GM19035 (cell line): ENCODE measurements around the gene VPS13A.
"Not testable (repeated sequence)": the region's sequence is repeated elsewhere in the genome, so short reads cannot be mapped to it uniquely, and the experiment has no call there.

Experiments used
- ATAC-seq: cut with Tn5 transposase; IDR thresholded peaks from one replicate; pipeline ENCODE4 v1.9.1; 2021; ENCODE audit not compliant: unreplicated experiment

VPS13A gene

GRCh38 chr9:77183581-77183980 is 6.2 kb downstream of the VPS13A start:
- no peak for ATAC-seq

- ATAC-seq: no peak
These were observed 10.9 kb downstream of the VPS13A start for GRCh38 chr9:77188242-77188641.

- no peak for ATAC-seq
These were observed 17.1 kb downstream of the VPS13A start for GRCh38 chr9:77194423-77194822.

- ATAC-seq: no peak
These were observed 32.8 kb downstream of the VPS13A start for GRCh38 chr9:77210116-77210515.

GRCh38 chr9:77211561-77211960 is 34.2 kb downstream of the VPS13A start:
- no peak for ATAC-seq

GRCh38 chr9:77212801-77213200 is 35.5 kb downstream of the VPS13A start:
- no peak for ATAC-seq

- no peak for ATAC-seq
These were observed 38.5 kb downstream of the VPS13A start for GRCh38 chr9:77215874-77216273.

- ATAC-seq: no peak
These were observed 41.3 kb downstream of the VPS13A start for GRCh38 chr9:77218612-77219011.

GRCh38 chr9:77221431-77221830 is 44.1 kb downstream of the VPS13A start:
- no peak for ATAC-seq

GRCh38 chr9:77224746-77225312 is 47.5 kb downstream of the VPS13A start:
- ATAC-seq: no peak

GRCh38 chr9:77236693-77237092 is 59.4 kb downstream of the VPS13A start:
- no peak for ATAC-seq

- ATAC-seq: no peak
These were observed 60.6 kb downstream of the VPS13A start for GRCh38 chr9:77237896-77238295.

- ATAC-seq: no peak
These were observed 73.7 kb downstream of the VPS13A start for GRCh38 chr9:77251050-77251449.

GRCh38 chr9:77257275-77257674 is 79.9 kb downstream of the VPS13A start:
- no peak for ATAC-seq

- ATAC-seq: no peak
These were observed 84.3 kb downstream of the VPS13A start for GRCh38 chr9:77261605-77262004.

- not testable (repeated sequence) for ATAC-seq
These were observed 90.4 kb downstream of the VPS13A start for GRCh38 chr9:77267762-77268161.

GRCh38 chr9:77271023-77271690 is 93.8 kb downstream of the VPS13A start:
- ATAC-seq: no peak

- ATAC-seq: no peak
These were observed 99.5 kb downstream of the VPS13A start for GRCh38 chr9:77276799-77277198.

- no peak for ATAC-seq
These were observed 100.4 kb downstream of the VPS13A start for GRCh38 chr9:77277719-77278118.

GRCh38 chr9:77283991-77284390 is 106.7 kb downstream of the VPS13A start:
- no peak for ATAC-seq

GRCh38 chr9:77284616-77285015 is 107.3 kb downstream of the VPS13A start:
- ATAC-seq: no peak

GRCh38 chr9:77290373-77290772 is 113.0 kb downstream of the VPS13A start:
- no peak for ATAC-seq

GRCh38 chr9:77291714-77292113 is 114.4 kb downstream of the VPS13A start:
- no peak for ATAC-seq
